ENCODE measurements around the gene BNC2.
"Not testable (repeated sequence)": the region's sequence is repeated elsewhere in the genome, so short reads cannot be mapped to it uniquely, and the experiment has no call there.

BNC2 gene

GRCh38 chr9:16543225-16543624 lies 327.2 kb downstream of the BNC2 start:
- no peaks in the 10 kb centered on the region for H3K9me3 ChIP-seq (ENCODE audit: low read depth, low read length)
- no peak overlapping the region for H3K4me3 ChIP-seq
- no peak for DNase-seq (ENCODE audit: low read depth, low spot score)
- H3K27ac ChIP-seq: no peak overlapping the region
- no peak overlapping the region for H3K9ac ChIP-seq (ENCODE audit: insufficient read length)
- H3K36me3 ChIP-seq (ENCODE audit: insufficient read depth, low read length): no peaks in the 10 kb centered on the region
- TF ChIP-seq POLR2AphosphoS5 (IDR thresholded peaks at IDR 0.05; ENCODE audit: borderline replicate concordance, low read depth, low read length) (no peak), FOXP2 (optimal IDR thresholded peaks at IDR 0.05; ENCODE audit: control extremely low read depth, extremely low read length, insufficient read depth) (no peak), EZH2 (IDR thresholded peaks at IDR 0.05) (no peak)

- Histone ChIP-seq H3K36me3 (ENCODE audit: insufficient read depth, low read length) (no peaks in the 10 kb centered on the region), H3K4me3 (no peak overlapping the region), H3K9me3 (ENCODE audit: low read depth, low read length) (no peaks in the 10 kb centered on the region), H3K27ac (no peak overlapping the region), H3K9ac (ENCODE audit: insufficient read length) (no peak overlapping the region)
- no peak for TF ChIP-seq POLR2AphosphoS5 (IDR thresholded peaks at IDR 0.05; ENCODE audit: borderline replicate concordance, low read depth, low read length)
- TF ChIP-seq FOXP2 (optimal IDR thresholded peaks at IDR 0.05; ENCODE audit: control extremely low read depth, extremely low read length, insufficient read depth): no peak
- no peak for TF ChIP-seq EZH2 (IDR thresholded peaks at IDR 0.05)
- DNase-seq (ENCODE audit: low read depth, low spot score): no peak
Measured at GRCh38 chr9:16542290-16542689, 328.2 kb downstream of the BNC2 start.

GRCh38 chr9:16540743-16541613 lies 329.5 kb downstream of the BNC2 start:
- no peaks in the 10 kb centered on the region for H3K9me3 ChIP-seq (ENCODE audit: low read depth, low read length)
- no peak overlapping the region for H3K4me3 ChIP-seq
- no peaks in the 10 kb centered on the region for H3K36me3 ChIP-seq (ENCODE audit: insufficient read depth, low read length)
- no peak for DNase-seq (ENCODE audit: low read depth, low spot score)
- TF ChIP-seq POLR2AphosphoS5 (IDR thresholded peaks at IDR 0.05; ENCODE audit: borderline replicate concordance, low read depth, low read length): no peak
- no peak for TF ChIP-seq EZH2 (IDR thresholded peaks at IDR 0.05)
- no peak for TF ChIP-seq FOXP2 (optimal IDR thresholded peaks at IDR 0.05; ENCODE audit: control extremely low read depth, extremely low read length, insufficient read depth)
- no peak overlapping the region for H3K9ac ChIP-seq (ENCODE audit: insufficient read length)
- H3K27ac ChIP-seq: no peak overlapping the region

GRCh38 chr9:16539626-16540025 lies 330.8 kb downstream of the BNC2 start:
- not testable (repeated sequence) for H3K9me3 ChIP-seq (ENCODE audit: low read depth, low read length); H3K27ac ChIP-seq; DNase-seq (ENCODE audit: low read depth, low spot score); H3K4me3 ChIP-seq; H3K36me3 ChIP-seq (ENCODE audit: insufficient read depth, low read length); H3K9ac ChIP-seq (ENCODE audit: insufficient read length)

GRCh38 chr9:16535555-16535954 lies 334.9 kb downstream of the BNC2 start:
- no peak for DNase-seq (ENCODE audit: low read depth, low spot score)
- no peaks in the 10 kb centered on the region for H3K36me3 ChIP-seq (ENCODE audit: insufficient read depth, low read length)
- H3K9me3 ChIP-seq (ENCODE audit: low read depth, low read length): no peaks in the 10 kb centered on the region
- H3K4me3 ChIP-seq: no peak overlapping the region
- TF ChIP-seq EZH2 (IDR thresholded peaks at IDR 0.05): no peak
- no peak for TF ChIP-seq POLR2AphosphoS5 (IDR thresholded peaks at IDR 0.05; ENCODE audit: borderline replicate concordance, low read depth, low read length)
- no peak for TF ChIP-seq FOXP2 (optimal IDR thresholded peaks at IDR 0.05; ENCODE audit: control extremely low read depth, extremely low read length, insufficient read depth)
- no peak overlapping the region for H3K27ac ChIP-seq
- H3K9ac ChIP-seq (ENCODE audit: insufficient read length): no peak overlapping the region

GRCh38 chr9:16532681-16533450 lies 337.6 kb downstream of the BNC2 start:
- H3K4me3 ChIP-seq: no peak overlapping the region
- no peak overlapping the region for H3K9ac ChIP-seq (ENCODE audit: insufficient read length)
- no peaks in the 10 kb centered on the region for H3K9me3 ChIP-seq (ENCODE audit: low read depth, low read length)
- TF ChIP-seq EZH2 (IDR thresholded peaks at IDR 0.05) (no peak), POLR2AphosphoS5 (IDR thresholded peaks at IDR 0.05; ENCODE audit: borderline replicate concordance, low read depth, low read length) (peak; percentile 20; the same call in 1 of the 2 replicates), FOXP2 (optimal IDR thresholded peaks at IDR 0.05; ENCODE audit: control extremely low read depth, extremely low read length, insufficient read depth) (no peak)
- peak; percentile 16 for DNase-seq (ENCODE audit: low read depth, low spot score)
- H3K27ac ChIP-seq: no peak overlapping the region
- no peaks in the 10 kb centered on the region for H3K36me3 ChIP-seq (ENCODE audit: insufficient read depth, low read length)

GRCh38 chr9:16532272-16532671 lies 338.2 kb downstream of the BNC2 start:
- DNase-seq (ENCODE audit: low read depth, low spot score): no peak
- H3K9ac ChIP-seq (ENCODE audit: insufficient read length): no peak overlapping the region
- H3K9me3 ChIP-seq (ENCODE audit: low read depth, low read length): no peaks in the 10 kb centered on the region
- TF ChIP-seq POLR2AphosphoS5 (IDR thresholded peaks at IDR 0.05; ENCODE audit: borderline replicate concordance, low read depth, low read length) (no peak), FOXP2 (optimal IDR thresholded peaks at IDR 0.05; ENCODE audit: control extremely low read depth, extremely low read length, insufficient read depth) (no peak), EZH2 (IDR thresholded peaks at IDR 0.05) (no peak)
- H3K4me3 ChIP-seq: no peak overlapping the region
- H3K27ac ChIP-seq: no peak overlapping the region
- no peaks in the 10 kb centered on the region for H3K36me3 ChIP-seq (ENCODE audit: insufficient read depth, low read length)

GRCh38 chr9:16530669-16531642 lies 339.5 kb downstream of the BNC2 start:
- no peak for TF ChIP-seq FOXP2 (optimal IDR thresholded peaks at IDR 0.05; ENCODE audit: control extremely low read depth, extremely low read length, insufficient read depth)
- no peak for TF ChIP-seq POLR2AphosphoS5 (IDR thresholded peaks at IDR 0.05; ENCODE audit: borderline replicate concordance, low read depth, low read length)
- no peak for TF ChIP-seq EZH2 (IDR thresholded peaks at IDR 0.05)
- no peak overlapping the region for H3K4me3 ChIP-seq
- no peak overlapping the region for H3K9ac ChIP-seq (ENCODE audit: insufficient read length)
- no peaks in the 10 kb centered on the region for H3K9me3 ChIP-seq (ENCODE audit: low read depth, low read length)
- DNase-seq (ENCODE audit: low read depth, low spot score): no peak
- no peak overlapping the region for H3K27ac ChIP-seq
- H3K36me3 ChIP-seq (ENCODE audit: insufficient read depth, low read length): no peaks in the 10 kb centered on the region
